Kidney (tissue), 14 donors: Measurements from ENCODE around the gene MORN1. TPM values are rescaled to one million over a fixed set of nuclear protein-coding genes. Genes with fewer than 3 reads are reported as not detected.

Source experiments
- DNase-seq, 5 donors: peaks; one replicate each; pipeline ENCODE4 v3.0.0-alpha.2; 2013 to 2020
- FAIRE-seq: peaks from 2 replicates; lab custom pipeline; 2012; peaks lifted over from hg19 to GRCh38; lab: Jason Lieb, UNC
- H3K27ac ChIP-seq, 2 donors: one replicate each; pipeline ENCODE4 v1.7.0; 2013; ENCODE audit warnings: low read depth in 2 of 2, low read length in 2 of 2, inconsistent platforms in 1 of 2
- H3K27me3 ChIP-seq: one replicate; pipeline ENCODE4 v1.7.1; 2013; ENCODE audit warnings: low read length, inconsistent platforms; ENCODE audit not compliant: control insufficient read depth, insufficient read depth
- H3K36me3 ChIP-seq, 3 donors: one replicate each; pipeline versions ENCODE4 v1.7.0 to v1.7.1; 2013; ENCODE audit warnings: low read length in 3 of 3, control low read depth in 1 of 3, inconsistent platforms in 1 of 3; ENCODE audit not compliant: insufficient read depth in 3 of 3, control insufficient read depth in 2 of 3
- H3K4me1 ChIP-seq, 3 donors: one replicate each; pipeline versions ENCODE4 v1.7.0 to v1.7.1; 2013; ENCODE audit warnings: low read length in 3 of 3, inconsistent platforms in 1 of 3, low read depth in 1 of 3; ENCODE audit not compliant: control insufficient read depth in 2 of 3, insufficient read depth in 2 of 3
- H3K4me3 ChIP-seq, 3 donors: one replicate each; pipeline versions ENCODE4 v1.7.0 to v1.8.1; 2013; ENCODE audit warnings: low read length in 3 of 3, control low read depth in 1 of 3, inconsistent platforms in 1 of 3
- H3K9ac ChIP-seq, 3 donors: one replicate each; pipeline versions ENCODE4 v1.7.0 to v1.7.1; 2013; ENCODE audit warnings: low read length in 3 of 3, control low read depth in 1 of 3, inconsistent platforms in 1 of 3
- H3K9me3 ChIP-seq, 3 donors: one replicate each; pipeline versions ENCODE4 v1.7.0 to v1.7.1; 2013; ENCODE audit warnings: low read length in 3 of 3, control low read depth in 1 of 3, inconsistent platforms in 1 of 3; ENCODE audit not compliant: control insufficient read depth in 2 of 3, insufficient read depth in 1 of 3
- intact Hi-C: fragments of 100-400 bp; cut with DNase I; formaldehyde crosslinking; loops from one replicate; pipeline ENCODE4 v1.11.1; 2022
- polyA plus RNA-seq: library from polyadenylated mRNA; stranded (reverse); fragments of 350-450 nt; fragmentation: Illumina TruSeq; extraction: RNeasy Lipid Tissue Mini Kit (QIAGEN cat#74804); gene quantifications from one replicate; pipeline ENCODE4 v1.2.3, GENCODE V29; 2014; ENCODE audit warnings: low read depth, low replicate concordance; ENCODE audit not compliant: insufficient read depth
- total RNA-seq: library from RNA; stranded (reverse); fragmentation: NEBNext Ultra II Directional; extraction: Animal tissue kit (Norgen Biotek cat#: 25700); gene quantifications from one replicate; pipeline ENCODE4 v1.2.1, GENCODE V29; 2021
- TF ChIP-seq, protein P1 (sequence below): IDR thresholded peaks from 3 replicates; pipeline ENCODE4 v1.5.1; 2012; ENCODE audit warnings: mild to moderate bottlenecking, moderate library complexity, borderline replicate concordance; ENCODE audit not compliant: insufficient read depth; ENCODE audit errors: extremely low read depth
- donor health status: control.
- donor health status: control.
- donor health status: control.
- donor health status: control.
- donor health status: control.
- donor health status: DM: yes; HTN: yes; CAD: no.
- donor health status: Normal renal cell carcinoma (clear cell type).

MORN1 gene
- total and polyA plus RNA-seq, 2 donors from 2014 or later = 9.0 to 24.7 TPM

DNA sequence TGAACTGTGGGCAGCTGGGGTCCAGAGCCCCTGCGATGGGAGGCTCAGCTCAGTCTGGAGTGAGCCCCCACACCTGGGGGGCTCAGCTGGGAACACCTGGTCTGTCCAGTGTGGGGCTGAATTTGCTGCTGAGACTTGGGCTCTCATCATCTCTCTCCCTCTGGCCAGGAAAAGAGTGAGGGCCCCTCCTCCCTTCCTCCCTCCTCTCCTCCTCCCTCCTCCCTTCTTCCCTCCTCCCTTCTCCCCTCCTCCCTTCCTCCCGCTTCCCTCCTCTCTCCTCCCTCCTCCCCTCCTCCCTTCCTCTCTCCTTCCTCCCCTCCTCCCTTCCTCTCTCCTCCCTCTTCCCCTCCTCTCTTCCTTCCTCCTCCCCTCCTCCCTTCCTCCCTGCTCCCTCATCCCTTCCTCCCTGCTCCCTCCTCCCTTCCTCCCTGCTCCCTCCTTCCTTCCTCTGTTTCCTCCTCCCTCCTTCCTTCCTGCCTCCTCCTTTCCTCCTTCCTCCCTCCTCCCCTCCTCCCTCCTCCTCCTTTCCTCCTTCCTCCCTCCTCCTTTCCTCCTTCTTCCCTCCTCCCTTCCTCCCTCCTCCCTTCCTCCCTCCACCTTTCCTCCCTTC lies 44.5 kb upstream of the MORN1 start:
- H3K27ac ChIP-seq = no peak overlapping the region
- no peaks in the 10 kb centered on the region for H3K36me3 ChIP-seq
- no peaks in the 10 kb centered on the region for H3K9me3 ChIP-seq
- no peaks in the 10 kb centered on the region for H3K27me3 ChIP-seq
- H3K4me1 ChIP-seq = no peaks in the 10 kb centered on the region
- no peak overlapping the region for H3K4me3 ChIP-seq
- intact Hi-C loops = no loop called here
- DNase-seq (no peak), FAIRE-seq (no peak)
- H3K9ac ChIP-seq = no peak overlapping the region
- TF ChIP-seq, protein P1, sequence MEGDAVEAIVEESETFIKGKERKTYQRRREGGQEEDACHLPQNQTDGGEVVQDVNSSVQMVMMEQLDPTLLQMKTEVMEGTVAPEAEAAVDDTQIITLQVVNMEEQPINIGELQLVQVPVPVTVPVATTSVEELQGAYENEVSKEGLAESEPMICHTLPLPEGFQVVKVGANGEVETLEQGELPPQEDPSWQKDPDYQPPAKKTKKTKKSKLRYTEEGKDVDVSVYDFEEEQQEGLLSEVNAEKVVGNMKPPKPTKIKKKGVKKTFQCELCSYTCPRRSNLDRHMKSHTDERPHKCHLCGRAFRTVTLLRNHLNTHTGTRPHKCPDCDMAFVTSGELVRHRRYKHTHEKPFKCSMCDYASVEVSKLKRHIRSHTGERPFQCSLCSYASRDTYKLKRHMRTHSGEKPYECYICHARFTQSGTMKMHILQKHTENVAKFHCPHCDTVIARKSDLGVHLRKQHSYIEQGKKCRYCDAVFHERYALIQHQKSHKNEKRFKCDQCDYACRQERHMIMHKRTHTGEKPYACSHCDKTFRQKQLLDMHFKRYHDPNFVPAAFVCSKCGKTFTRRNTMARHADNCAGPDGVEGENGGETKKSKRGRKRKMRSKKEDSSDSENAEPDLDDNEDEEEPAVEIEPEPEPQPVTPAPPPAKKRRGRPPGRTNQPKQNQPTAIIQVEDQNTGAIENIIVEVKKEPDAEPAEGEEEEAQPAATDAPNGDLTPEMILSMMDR = no peak

DNA sequence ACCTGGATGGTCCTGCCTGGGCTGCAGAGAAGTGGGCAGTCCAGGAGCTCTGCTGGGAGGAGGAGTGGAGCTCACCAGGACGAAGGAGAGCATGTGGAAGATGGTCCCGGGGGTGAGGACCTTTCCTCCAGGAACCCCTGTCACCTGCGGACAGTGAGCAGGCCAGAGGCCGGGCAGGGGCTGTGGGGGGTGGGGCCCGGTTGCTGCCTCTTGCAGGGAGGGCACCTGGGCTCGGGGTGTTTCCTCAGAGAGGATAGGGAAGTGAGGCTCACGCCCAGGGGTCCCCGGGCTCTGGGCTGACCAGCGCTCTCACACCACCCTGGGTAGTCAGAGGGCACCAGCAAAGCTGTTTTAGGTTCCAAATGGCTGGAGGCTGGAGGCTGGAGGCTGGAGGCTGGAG lies 43.7 kb upstream of the MORN1 start:
- FAIRE-seq = no peak
- intact Hi-C loops = no loop called here
- no peaks in the 10 kb centered on the region for H3K4me1 ChIP-seq
- H3K4me3 ChIP-seq = no peak overlapping the region
- no peak overlapping the region for H3K27ac ChIP-seq
- H3K27me3 ChIP-seq = no peaks in the 10 kb centered on the region
- TF ChIP-seq, protein P1 = no peak
- no peaks in the 10 kb centered on the region for H3K9me3 ChIP-seq
- no peak overlapping the region for H3K9ac ChIP-seq
- DNase-seq = no peak
- H3K36me3 ChIP-seq = no peaks in the 10 kb centered on the region

DNA sequence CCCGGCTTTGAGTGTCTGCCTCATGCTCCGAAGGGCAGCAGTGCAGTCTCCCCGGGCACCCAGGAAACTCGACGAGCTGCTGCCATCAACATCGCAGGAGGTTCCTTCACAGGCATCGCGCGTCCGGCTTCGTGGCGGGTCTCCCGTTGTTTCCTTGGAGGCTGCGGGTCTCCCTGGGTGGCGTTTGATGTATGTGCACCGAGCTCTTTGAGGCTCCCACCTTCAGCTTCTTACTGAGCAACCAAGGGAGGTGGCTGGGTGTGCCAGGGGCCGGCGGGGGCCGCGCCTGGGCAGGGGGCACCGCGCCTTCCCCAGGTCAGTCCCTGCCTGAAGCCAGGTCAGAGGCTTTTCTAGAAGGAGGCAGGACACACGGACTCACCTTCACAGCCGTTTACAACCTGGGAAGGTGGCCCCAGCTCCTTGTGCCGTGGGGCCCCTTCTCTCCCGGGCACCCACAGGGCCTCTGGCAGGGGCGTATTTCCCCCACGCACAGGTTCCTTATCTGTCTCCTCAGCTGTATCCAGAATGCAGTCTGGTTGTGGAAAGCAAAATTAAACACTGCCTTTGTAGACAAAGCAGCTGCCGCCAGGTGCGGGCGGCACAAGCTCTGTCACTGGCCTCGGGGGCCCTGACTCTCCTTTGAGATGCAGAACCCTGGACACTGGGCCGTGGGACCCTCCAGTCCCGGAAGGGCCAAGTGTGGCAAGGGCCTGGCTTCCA lies 42.7 kb upstream of the MORN1 start:
- FAIRE-seq = no peak

More for the DNA sequence above, 42.7 kb upstream of the MORN1 start:
- no peak for DNase-seq
- intact Hi-C loops = no loop called here
- H3K4me3 ChIP-seq = no peak overlapping the region
- TF ChIP-seq, protein P1 = no peak
- H3K9ac ChIP-seq = no peak overlapping the region
- no peaks in the 10 kb centered on the region for H3K4me1 ChIP-seq
- no peaks in the 10 kb centered on the region for H3K9me3 ChIP-seq
- H3K36me3 ChIP-seq = no peaks in the 10 kb centered on the region
- H3K27me3 ChIP-seq = no peaks in the 10 kb centered on the region
- no peak overlapping the region for H3K27ac ChIP-seq
